GM12892 (cell line): ENCODE results near the gene CD40.

Source experiments
- POLR2A ChIP-seq: IDR thresholded peaks from 2 replicates; pipeline ENCODE4 v1.6.1; 2011; ENCODE audit warnings: low read depth, low read length, control low read depth
- TAF1 ChIP-seq: IDR thresholded peaks from 2 replicates; pipeline ENCODE4 v1.6.1; 2011; ENCODE audit warnings: low read depth, mild to moderate bottlenecking, control low read depth, low read length, borderline replicate concordance

DNA sequence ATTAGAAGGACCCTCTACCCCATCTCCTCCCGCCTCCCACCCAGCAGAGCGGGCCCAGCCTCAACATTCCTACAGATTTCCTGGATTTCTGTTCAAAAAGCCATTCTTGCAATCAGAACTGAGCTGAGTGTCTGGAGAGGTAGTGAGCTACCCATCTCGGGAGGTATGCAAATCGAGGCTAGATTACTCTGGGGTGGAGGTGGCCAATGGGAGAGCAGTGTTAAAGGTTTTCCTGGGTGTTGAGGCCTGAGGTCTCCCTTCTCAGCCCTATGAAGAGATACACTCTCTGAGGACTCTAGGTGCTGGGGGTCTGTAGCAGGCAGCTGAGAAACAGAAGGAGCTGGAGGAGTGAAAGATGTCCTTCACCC is 57.0 kb downstream of the CD40 start:
- TF ChIP-seq TAF1 (no peak), POLR2A (no peak)
